Osteoblast (primary cell): ENCODE measurements around the gene KCNH4. TPM values are rescaled to one million over a fixed set of nuclear protein-coding genes. Genes with fewer than 3 reads are reported as not detected.
"Not testable (repeated sequence)": the region's sequence is repeated elsewhere in the genome, so short reads cannot be mapped to it uniquely, and the experiment has no call there.

Experiments
- DNase-seq: peaks from one replicate; pipeline ENCODE4 v3.0.0; 2011; ENCODE audit warnings: low spot score, mixed read lengths; ENCODE audit not compliant: insufficient read length; ENCODE audit errors: missing footprints
- H2AFZ ChIP-seq: 2 replicates; pipeline ENCODE4 v1.6.0; 2011; ENCODE audit warnings: mild to moderate bottlenecking, low read length
- H3K27ac ChIP-seq: 2 replicates; pipeline ENCODE4 v1.5.1; 2011; ENCODE audit warnings: mild to moderate bottlenecking, low read depth, low read length, moderate library complexity
- H3K27me3 ChIP-seq: 2 replicates; pipeline ENCODE4 v1.6.0; 2012; ENCODE audit warnings: mild to moderate bottlenecking, control low read depth, inconsistent platforms, low read length, moderate library complexity; ENCODE audit not compliant: insufficient read depth
- H3K36me3 ChIP-seq: 2 replicates; pipeline ENCODE4 v1.5.1; 2011; ENCODE audit warnings: mild to moderate bottlenecking, low read length, control low read depth, moderate library complexity; ENCODE audit not compliant: insufficient read depth
- H3K4me1 ChIP-seq: 2 replicates; pipeline ENCODE4 v1.5.1; 2011; ENCODE audit warnings: mild to moderate bottlenecking, low read length, control low read depth, moderate library complexity; ENCODE audit not compliant: insufficient read depth
- H3K4me2 ChIP-seq: 2 replicates; pipeline ENCODE4 v1.6.0; 2011; ENCODE audit warnings: mild to moderate bottlenecking, low read length; ENCODE audit not compliant: insufficient read depth
- H3K4me3 ChIP-seq: fragments of 200-600 bp; sonication (generic); 3 replicates; pipeline ENCODE4 v1.5.1; 2012; ENCODE audit warnings: mild to moderate bottlenecking, low read length, inconsistent platforms; ENCODE audit not compliant: insufficient read depth
- H3K79me2 ChIP-seq: 2 replicates; pipeline ENCODE4 v1.6.0; 2012; ENCODE audit warnings: mild to moderate bottlenecking, low read length, control low read depth, inconsistent platforms; ENCODE audit not compliant: insufficient read depth
- H3K9me3 ChIP-seq: 2 replicates; pipeline ENCODE4 v1.5.1; 2011; ENCODE audit warnings: low read depth, low read length, control low read depth
- H4K20me1 ChIP-seq: 2 replicates; pipeline ENCODE4 v1.6.0; 2012; ENCODE audit warnings: mild to moderate bottlenecking, low read length, control low read depth; ENCODE audit not compliant: insufficient read depth
- CTCF ChIP-seq: IDR thresholded peaks from 2 replicates; pipeline ENCODE4 v1.5.1; 2011; ENCODE audit warnings: mild to moderate bottlenecking, low read depth, low read length, moderate library complexity; ENCODE audit errors: extremely low read depth
- total RNA-seq: library from RNA; depleted of rRNA; stranded (reverse); fragments of >200 nt; gene quantifications from 2 replicates; pipeline ENCODE4 v1.2.3, GENCODE V29; 2012

The KCNH4 gene
- total RNA-seq, 1 donor = not detected

GRCh38 chr17:42153919-42154742 lies 26.8 kb downstream of the KCNH4 start:
- peak; percentile 76 for DNase-seq
- H3K4me2 ChIP-seq = peak overlapping the region; percentile 81
- peak overlapping the region; percentile 99 for H3K4me3 ChIP-seq
- H3K27me3 ChIP-seq = no peaks in the 10 kb centered on the region
- H3K4me1 ChIP-seq = peaks cover 9% of the 10 kb centered on the region
- H3K36me3 ChIP-seq = peaks cover 12% of the 10 kb centered on the region
- peaks cover 54% of the 10 kb centered on the region for H3K79me2 ChIP-seq
- H3K9me3 ChIP-seq = no peaks in the 10 kb centered on the region
- no peak for TF ChIP-seq CTCF
- H4K20me1 ChIP-seq = peaks cover 31% of the 10 kb centered on the region
- H2AFZ ChIP-seq = peak overlapping the region; percentile 76
- H3K27ac ChIP-seq = peak overlapping the region; percentile 82

- Histone ChIP-seq H2AFZ (no peak overlapping the region), H3K79me2 (peaks cover 78% of the 10 kb centered on the region), H3K4me3 (no peak overlapping the region), H3K27me3 (no peaks in the 10 kb centered on the region), H3K36me3 (peaks cover 33% of the 10 kb centered on the region), H3K9me3 (no peaks in the 10 kb centered on the region), H3K4me1 (peaks cover 18% of the 10 kb centered on the region), H3K4me2 (no peak overlapping the region), H3K27ac (no peak overlapping the region), H4K20me1 (peaks cover 45% of the 10 kb centered on the region)
- DNase-seq = no peak
- TF ChIP-seq CTCF = no peak
Measured at GRCh38 chr17:42146911-42147607, 33.9 kb downstream of the KCNH4 start.

GRCh38 chr17:42143138-42143537 lies 37.8 kb downstream of the KCNH4 start:
- DNase-seq = peak; percentile 32
- not testable (repeated sequence) for H3K9me3 ChIP-seq, H2AFZ ChIP-seq, H3K4me3 ChIP-seq, H3K27me3 ChIP-seq
- Histone ChIP-seq H3K36me3 (peaks cover 20% of the 10 kb centered on the region), H3K27ac (peak overlapping the region; percentile 71), H4K20me1 (peaks cover 52% of the 10 kb centered on the region), H3K4me2 (peak overlapping the region; percentile 72), H3K4me1 (peaks cover 29% of the 10 kb centered on the region), H3K79me2 (peaks cover 76% of the 10 kb centered on the region)

- TF ChIP-seq CTCF = no peak
- peak; percentile 92 for DNase-seq
- peak overlapping the region; percentile 30 for H3K4me3 ChIP-seq
- peaks cover 55% of the 10 kb centered on the region for H4K20me1 ChIP-seq
- no peak overlapping the region for H2AFZ ChIP-seq
- peaks cover 77% of the 10 kb centered on the region for H3K79me2 ChIP-seq
- no peaks in the 10 kb centered on the region for H3K9me3 ChIP-seq
- peak overlapping the region; percentile 72 for H3K4me2 ChIP-seq
- H3K27me3 ChIP-seq = no peaks in the 10 kb centered on the region
- peaks cover 16% of the 10 kb centered on the region for H3K36me3 ChIP-seq
- peak overlapping the region; percentile 71 for H3K27ac ChIP-seq
- H3K4me1 ChIP-seq = peaks cover 29% of the 10 kb centered on the region
Measured at GRCh38 chr17:42142371-42142896, 38.5 kb downstream of the KCNH4 start.
